Stimulated activated CD4-positive, alpha-beta T cell treated with anti-CD3 and anti-CD28 coated beads, Interleukin-15, amount 100 ng/mL, for 48 hours (primary cell): Measurements from ENCODE around the gene HDAC4.

Experiments used
- DNase-seq, 2 donors: peaks; one replicate each; pipeline ENCODE4 v3.0.0-alpha.2; 2020; ENCODE audit warnings: low read depth in 2 of 2

HDAC4 gene

DNA sequence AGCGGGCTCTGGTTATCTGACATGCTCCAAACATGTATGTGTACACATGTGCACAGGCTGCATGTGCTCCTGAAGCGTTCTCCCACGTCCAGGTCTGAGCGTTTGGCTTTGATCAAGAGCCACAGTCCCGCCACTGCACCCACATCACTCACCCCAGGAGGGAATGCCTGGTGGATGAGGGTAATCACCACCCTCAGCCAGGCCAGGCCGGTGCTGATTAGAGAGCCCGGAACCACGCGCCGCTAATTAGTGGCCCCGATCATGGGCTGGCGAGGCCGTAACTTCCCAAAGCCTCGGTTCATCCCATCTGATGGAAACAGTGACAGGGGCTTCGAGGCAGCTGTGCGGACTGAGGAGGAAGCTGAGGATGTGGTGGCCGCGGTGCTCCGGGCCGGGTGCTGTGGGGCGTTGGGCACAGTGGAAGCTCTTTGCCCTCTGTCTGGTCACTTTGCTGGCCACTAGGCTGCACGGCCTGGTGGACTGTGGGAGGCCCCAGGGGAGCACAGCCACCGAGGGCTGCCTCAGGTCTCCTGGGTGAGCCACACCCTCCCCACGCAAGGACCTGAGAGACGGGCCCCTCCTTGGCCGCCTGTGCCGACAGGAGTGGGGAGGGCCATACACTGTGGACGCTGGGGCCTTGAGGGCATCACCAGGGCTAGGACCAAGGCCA is 333.5 kb downstream of the HDAC4 start:
- DNase-seq: no peak

DNA sequence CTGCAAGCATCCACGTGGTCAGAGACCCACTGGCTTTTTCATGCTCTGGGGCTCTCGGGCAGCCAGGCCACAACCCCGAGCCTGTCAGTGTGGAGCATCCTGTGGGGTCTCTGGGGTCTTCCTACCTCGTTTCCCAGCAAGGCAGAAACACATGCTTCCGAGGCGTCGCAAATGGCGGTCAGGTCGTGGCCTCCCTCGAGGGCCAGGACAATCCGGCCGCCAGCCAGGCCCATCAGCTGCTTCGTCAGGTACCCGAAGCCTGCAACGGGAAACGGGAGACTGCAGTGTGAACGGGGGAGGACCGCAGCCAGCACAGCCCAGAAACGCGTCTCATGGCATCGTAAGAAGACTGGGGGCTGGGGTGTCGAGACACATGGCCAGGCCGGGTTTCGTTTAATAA is 334.2 kb downstream of the HDAC4 start:
- no peak for DNase-seq

DNA sequence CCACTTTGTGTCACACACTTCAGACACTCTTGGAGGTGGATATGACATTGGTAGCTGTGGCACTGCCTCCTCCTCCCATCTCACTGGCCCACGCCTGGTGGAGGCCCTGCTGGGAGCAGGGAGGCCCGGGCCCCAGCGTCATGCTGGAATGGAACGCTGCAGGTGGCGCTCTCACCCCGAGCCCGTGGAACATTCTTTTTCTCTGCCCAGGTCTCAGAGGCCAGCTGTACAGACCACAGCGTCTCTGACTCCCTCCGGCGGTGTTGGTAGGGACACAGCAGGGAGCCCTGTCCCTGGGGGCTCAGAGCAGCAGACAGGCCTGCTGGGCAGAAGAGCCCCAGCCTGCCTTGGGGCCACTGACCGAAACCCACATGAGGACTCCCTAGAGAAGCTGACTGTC is 334.9 kb downstream of the HDAC4 start:
- DNase-seq: no peak

DNA sequence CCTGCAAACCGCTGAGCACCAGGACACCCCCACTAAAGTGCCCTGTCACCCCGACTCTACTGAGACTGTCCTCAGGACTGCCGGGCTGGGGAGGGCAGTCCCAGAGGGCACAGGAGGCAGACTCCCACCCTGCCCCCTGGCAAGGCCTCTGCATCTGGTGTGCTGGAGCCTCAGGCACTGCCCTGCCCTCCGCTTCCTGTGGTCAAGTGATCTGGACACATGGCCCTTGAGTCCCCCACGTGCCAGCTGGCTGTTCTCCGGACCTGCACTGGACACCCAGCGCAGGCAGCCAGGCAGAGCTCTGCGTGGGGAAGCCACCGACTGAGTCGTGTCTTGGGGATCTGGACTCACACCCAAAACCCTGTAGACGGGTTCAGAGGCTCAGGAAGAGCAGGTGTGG is 335.3 kb downstream of the HDAC4 start:
- no peak for DNase-seq

DNA sequence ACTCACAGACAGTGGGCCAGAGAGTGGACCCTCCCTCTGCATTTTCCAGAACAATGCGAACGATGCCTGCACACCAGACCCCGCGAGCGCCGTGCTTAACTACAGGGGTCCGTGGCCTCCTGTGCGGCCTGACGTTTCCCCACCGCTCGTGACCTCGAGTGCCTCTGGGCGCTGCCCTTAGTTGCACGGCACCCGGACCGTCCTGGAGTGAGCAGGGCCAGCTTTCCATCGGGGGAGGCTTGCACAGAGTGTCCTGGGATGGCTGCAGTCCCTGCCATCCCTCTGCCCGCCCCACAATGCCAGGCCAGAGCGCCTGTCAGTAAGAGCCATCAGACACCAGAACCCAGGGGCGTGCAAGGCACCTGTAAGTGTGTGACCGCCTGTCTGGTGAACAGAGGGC is 335.9 kb downstream of the HDAC4 start:
- no peak for DNase-seq

DNA sequence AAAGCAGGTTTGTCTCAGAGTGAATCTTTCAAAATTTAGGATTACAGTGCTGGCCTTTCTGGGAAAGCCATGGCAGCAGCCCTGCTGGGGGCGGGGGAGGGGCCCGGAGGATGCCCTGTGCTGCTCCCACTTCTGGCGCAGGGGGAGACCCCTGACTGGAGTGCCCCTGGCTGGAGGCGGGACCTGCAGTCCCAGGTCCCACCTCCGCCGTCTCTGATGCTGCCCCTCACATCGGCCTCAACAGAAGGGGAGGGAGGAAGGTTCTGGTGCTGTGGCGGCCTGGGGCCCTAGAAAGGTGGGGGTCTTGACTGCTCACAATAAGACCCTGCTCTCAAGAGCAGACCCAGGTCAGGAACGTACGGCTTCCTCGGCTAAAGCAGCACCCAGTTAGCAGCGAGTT is 336.6 kb downstream of the HDAC4 start:
- DNase-seq: no peak

DNA sequence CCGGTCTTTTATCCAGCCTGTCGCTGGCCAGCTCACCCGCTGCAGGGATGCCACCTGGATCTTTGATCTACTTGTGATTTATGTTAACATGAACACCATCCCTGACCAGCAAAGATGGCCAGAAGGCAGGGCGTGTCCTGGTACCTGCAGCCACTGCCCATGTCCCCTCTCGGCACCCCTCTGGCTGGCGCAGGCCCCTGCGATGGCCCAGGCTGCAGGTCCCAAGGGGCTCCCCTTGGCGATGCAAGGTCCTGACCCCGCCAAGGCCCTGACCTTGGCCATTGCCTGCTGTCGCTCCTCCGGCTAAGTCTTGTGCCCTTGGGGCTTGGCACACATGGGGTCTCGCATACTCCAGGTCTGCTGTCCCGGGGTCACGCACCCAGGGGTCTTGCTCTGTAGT is 338.1 kb downstream of the HDAC4 start:
- DNase-seq: no peak

DNA sequence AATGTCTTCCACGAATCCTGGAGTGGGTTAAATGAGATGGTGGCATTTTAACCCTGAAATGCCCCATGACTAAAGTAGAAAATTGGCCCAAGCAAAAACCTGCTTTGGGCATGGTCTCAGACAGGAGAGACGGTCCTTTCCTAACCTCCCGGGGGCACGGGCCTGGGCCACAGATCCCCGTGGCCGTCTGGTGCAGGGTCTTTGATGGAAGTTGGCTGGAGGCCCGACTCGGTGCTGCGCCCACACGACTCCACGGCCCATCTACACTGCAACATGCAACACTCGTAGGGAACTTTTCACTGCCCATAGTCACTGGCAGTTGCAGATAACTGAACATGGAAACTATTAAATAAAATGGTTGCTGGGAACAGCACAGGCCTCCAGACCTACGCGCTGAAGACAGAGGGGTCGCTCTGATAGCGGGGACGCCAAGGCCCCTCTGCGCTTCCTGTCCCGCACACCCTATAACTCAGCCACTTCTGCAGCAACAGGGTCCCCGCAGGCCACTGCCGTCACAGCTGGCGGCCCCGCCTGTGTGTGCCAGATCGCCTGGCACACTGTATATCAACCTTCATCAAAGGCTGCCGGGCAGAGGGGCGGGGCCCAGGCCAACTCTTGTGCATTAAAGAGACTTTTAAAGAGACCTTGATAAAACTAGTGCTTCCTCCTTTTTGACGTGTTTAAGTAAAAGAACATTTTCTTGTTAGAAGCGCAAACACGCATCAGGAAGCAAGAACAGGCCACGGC is 338.8 kb downstream of the HDAC4 start:
- DNase-seq: no peak

DNA sequence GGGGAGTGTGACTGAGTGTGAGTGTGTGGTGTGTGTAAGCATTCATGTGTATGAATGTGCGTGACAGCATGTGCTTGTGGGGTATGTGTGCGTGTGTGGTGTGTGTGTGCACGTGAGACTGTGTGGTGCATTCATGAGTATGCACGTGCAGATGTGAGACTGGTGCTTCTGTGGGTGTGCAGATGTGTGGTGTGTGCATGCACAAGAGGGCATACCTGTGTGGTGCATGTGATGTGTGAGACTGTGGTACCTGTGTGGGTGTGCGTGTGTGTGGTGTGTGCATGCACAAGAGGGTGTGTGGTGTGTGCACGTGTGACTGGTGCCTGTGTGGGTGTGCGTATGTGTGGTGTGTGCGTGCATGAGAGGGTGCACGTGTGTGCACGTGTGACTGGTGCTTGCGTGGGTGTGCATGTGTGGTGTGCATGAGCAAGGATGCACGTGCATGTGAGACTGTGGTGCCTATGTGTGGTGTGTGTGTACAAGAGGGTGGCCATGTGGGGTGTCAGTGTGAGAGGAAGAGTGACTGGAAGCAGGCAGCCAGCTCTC is 339.6 kb downstream of the HDAC4 start:
- no peak for DNase-seq

DNA sequence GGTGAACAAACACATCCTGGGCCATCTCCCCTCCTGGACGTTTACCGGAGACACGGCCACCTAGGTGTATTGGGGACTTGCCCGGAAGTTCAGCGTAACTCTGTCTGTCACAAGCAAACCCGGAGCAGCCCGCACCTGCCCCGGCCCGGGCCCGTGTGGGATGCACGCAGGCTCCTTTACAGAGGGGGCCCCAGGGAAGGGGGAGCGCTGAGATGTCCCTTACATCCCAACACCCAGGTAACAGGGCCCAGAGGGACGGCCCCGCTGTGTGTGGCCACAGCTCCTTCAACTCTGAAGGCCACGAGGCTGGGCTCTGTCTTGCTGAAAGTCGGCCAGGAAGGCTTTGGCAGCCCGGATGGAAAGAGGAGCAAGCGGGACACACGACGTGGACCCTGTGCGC is 340.1 kb downstream of the HDAC4 start:
- no peak for DNase-seq

DNA sequence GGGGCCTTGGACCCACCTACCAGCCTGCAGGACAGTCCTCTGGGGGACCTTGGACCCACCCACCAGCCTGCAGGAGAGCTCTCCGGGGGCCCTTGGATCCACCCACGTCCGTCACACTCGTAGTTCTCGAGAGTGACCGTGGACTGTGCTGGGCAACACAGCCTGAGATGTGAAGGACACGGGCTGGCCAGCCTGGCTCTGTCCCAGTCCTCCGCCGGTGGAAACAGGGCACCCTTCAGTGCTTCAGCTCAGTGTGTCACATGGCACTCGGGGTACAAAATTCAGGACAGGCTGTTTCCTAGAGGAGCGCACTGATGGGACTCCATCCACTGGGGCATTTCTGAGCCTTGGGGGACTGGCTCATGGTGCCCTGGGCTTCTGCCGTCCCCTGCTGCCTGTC is 341.0 kb downstream of the HDAC4 start:
- DNase-seq: no peak

DNA sequence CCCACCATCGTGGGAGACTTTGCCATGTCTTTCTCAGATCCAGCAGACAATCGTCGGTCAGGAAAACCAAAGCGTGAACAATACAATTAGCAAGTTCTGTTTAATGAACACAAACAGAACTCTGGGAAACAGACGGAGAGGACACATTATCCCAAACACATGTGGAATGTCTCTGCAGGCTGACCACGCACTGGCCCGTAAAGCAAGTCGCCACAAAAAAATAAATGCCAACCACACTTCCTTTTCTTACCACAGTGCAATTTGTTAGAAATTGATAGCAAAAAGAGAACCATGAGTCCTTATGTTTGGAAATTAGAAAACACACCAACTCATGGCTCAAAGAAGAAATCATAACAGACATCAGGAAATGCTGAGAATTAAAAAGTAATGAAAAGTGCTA is 342.1 kb downstream of the HDAC4 start:
- no peak for DNase-seq

DNA sequence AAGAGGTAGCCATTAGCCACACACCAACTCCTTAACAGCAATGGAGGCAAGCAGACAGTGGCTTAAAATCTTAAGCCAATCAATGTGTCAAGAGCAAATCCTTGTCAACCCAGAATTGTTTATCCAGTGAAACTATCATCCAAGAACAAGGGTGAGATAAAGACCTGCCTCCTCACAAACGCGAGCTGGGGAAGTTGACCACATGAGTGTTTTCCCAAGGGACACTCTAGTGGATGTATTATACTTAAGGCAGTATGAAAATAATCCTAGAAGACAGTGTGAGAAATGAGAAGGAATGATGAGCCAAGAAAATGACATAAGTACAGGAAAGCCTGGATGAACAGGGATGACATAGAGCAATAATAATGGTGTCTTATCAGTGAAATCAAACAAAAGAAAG is 343.3 kb downstream of the HDAC4 start:
- DNase-seq: no peak

DNA sequence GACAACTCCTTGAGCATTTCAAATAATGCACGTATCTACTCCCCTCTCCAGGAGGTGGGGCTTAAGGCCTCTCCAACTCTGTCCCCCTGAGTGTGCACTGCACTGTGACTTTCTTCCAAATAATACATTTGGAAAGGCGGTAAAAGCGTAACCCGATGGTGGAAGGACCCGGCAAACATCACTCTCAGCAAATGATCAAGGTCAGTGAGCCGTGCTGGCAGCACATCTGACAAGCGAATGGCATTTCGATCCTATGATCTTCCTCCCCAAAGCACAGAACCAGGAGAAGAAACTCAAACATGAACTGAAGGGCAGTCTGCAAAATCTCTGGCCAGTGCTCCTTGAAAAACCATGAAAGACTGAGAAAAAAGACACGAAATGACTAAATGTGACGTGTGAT is 344.2 kb downstream of the HDAC4 start:
- DNase-seq: no peak

DNA sequence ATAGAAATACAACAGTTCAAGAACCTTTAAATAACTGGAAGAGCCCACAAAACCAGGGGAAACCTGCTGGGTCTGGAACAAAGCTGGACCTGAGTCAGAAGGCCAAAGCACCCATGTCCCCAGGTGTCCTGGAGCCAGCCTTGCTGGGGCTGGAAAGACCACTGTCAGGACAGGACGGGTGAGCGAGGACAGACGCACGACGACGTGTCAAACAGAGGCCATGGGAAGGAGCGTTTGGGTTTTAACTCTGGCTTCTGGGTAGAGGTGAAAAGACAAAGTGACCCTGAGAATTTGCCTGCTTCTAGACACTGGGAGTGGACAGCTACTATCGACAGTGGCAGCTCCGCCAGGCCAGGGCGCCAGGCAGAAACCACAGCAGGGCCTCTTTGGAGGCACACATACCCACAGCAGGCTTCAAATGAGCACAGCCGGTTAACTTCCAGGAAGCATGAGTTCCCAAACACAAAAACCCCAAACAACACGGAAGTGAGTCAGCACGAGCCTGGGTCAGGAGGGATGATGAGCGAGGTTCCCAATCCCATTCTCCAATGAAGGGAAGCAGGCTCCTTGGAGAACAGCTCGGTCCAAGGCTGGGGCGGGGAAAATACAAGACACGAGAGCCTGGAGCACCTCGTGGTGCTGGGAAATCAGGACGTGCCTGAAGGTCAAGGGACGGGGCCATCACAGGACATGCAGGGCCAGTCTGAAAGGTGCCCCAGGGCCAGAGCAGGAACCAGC is 344.9 kb downstream of the HDAC4 start:
- no peak for DNase-seq

DNA sequence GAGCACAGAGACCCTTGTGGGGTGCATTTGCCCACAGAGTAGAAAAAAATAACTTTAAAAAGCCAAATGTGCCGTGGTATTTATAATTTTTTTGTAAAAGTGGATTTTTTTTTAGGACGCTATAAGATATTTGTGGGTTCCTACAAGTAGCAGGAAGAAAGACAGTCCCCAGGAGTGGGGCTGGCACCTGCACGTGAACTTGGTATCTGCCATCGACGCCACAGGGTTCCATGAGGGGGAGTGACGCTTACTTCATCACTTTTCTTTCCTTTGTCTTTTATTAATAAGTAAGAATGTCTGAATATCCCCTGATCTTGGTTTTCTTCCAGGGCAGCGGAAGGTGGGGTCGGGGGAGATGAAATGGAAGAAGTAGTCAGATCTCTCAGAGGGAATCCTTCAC is 345.9 kb downstream of the HDAC4 start:
- DNase-seq: no peak

DNA sequence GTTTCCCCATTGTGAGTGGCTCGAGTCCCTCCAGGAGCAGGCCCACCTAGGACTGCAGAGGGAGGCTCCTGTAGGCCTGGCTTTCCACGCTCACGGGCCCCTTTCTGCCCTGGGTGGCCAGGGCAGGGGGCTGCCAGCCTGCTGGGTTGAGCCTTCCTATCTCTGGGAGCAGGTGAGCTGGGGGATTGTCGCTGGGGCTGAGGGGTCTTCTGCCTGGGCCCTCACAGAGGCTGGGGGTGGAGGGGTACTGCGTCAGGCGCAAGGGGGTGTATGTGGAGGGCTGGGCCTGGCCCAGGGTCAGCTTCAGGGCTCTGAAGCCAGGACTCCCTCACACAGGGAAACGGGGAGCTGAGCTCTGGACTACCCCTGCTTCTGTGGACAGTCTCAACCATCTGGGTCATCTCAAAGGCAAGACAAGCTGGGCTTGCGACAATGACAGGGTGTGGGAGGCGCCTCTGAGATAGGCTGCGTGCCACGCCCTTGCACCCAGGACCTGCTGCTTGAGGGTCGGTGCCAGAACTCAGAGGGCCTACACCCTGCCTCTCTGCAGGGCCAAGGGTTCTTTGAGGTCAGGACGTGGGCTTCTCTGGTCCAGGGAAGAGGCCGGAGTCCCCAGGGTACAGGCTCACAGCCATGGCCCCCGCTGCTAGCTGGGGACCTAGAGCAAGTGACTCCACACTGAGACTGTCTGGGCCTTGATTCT is 346.9 kb downstream of the HDAC4 start:
- no peak for DNase-seq

DNA sequence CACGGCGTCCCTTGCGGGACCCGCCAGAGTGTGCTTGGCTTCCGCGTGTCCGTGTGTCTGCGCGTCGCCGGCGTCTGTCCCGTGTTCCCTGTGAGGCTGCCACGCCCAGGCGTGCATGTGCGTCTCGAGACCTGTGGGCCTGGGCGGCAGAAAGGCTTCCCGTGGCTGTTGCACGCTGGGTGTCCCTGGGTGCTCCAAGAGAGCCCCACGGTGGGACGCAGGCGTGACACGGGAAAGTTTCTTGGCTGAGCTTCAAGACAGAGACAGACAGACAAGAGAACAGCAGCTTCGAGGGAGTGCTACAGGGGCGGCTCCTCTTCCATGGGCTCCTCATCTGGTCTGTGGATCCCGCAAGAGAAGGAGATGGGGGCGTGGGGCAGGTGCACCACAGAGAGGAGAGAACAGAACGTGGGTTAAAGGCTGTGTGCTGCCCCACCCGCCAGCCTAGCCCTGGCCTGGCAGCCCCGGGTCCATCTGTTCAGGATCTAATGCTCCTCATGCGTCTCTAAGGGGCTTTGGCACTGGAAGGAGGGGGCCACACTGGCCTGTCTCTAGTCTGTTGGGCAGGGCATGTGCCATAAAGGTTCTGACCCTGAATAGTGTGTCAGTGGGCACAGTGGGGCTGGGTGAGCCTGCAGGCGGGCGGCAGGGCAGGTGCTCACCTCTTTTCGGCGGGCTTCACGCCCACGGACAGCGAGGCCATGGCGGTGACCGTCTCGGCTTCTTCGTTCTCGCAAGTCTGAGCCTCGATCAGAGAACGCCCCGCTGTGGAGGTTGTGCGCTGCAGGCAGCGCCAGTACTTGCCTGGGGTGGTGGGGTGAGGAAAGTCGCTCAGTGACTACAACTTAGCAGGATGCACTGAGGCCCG is 347.8 kb downstream of the HDAC4 start:
- no peak for DNase-seq

DNA sequence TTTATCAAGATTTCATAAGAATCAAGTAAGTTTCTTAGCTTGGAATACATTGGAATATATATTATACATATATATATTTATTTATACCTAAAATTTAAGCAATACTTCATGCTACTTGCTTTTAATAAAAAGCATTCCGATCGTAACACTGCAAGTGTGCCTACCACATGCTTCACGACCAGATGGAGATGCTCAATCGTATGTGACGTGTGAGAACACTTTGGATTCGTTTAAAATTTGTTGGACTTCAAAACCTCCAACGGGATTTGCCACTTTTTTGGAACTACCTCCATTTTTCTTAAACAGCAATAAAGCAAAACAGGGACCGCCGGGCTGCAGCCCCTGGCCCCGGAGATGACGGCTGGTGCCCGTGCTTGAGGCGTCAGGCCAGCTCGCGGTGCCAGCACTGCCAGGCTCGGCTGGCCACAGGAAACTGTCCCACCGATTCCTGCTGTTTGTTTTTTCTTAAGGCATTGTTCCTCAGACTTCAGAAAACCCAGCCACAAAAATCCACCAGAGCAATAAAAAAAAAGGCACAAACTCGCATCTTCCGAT is 348.9 kb downstream of the HDAC4 start:
- DNase-seq: no peak

DNA sequence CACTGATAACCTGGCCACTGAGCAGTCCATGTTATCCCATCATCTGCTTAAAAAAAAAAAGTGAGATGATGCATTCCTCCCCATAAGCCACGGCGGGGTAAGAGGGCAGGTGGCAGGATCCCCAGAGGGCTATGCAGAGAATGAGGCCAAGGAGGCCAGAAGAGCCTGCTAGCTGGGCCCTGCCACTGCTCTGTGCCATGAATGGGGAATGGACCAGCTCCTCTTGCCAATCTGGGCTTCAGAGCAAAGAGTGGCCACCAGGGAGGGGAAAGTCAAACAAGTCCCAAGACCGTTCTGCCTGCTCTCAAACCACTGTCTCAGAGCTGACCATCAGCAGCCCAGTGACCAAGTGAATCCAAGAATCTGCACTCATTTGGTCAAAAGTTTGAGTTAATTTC is 350.6 kb downstream of the HDAC4 start:
- no peak for DNase-seq
